Erythroblast (primary cell): ENCODE measurements around the gene PCDH15.
"Not testable (repeated sequence)": the region's sequence is repeated elsewhere in the genome, so short reads cannot be mapped to it uniquely, and the experiment has no call there.

Experiments
- DNase-seq, 2 experiments: peaks; one replicate each; lab custom pipeline; 2025; lab: John Stamatoyannopoulos, UW
- GATA1 ChIP-seq: IDR thresholded peaks from 2 replicates; pipeline ENCODE4 v1.6.1; 2011; ENCODE audit warnings: low read depth, mild to moderate bottlenecking, control low read depth, low read length, moderate library complexity
- POLR2A ChIP-seq: IDR thresholded peaks from 2 replicates; pipeline ENCODE4 v1.6.1; 2011; ENCODE audit warnings: mild to moderate bottlenecking, low read length

The PCDH15 gene

GRCh38 chr10:54554028-54554427, 247.0 kb downstream of the PCDH15 start:
- TF ChIP-seq POLR2A (no peak), GATA1 (no peak)

GRCh38 chr10:54550016-54550415, 251.0 kb downstream of the PCDH15 start:
- TF ChIP-seq POLR2A (no peak), GATA1 (no peak)
- DNase-seq = no peak

More at GRCh38 chr10:54554028-54554427, 247.0 kb downstream of the PCDH15 start:
- DNase-seq = no peak

DNA sequence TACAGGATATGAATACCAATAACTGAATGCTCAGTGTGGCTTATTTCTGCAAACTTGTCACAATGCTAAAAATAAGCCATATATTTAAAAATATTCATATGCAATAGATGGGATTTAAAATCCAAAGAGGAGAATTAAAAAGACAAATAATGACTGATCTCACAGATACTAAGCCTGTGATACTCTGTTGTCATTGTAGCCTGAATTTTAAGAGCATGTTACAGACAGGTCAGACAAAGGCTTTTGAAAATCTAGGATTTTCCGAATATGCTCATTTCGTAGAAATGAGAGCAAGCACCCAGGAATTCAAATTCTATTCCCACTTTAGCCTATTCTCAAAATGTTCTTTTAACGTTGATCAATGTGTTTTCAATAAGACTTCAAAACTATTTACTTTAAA, 269.7 kb downstream of the PCDH15 start:
- no peak for DNase-seq
- no peak for TF ChIP-seq GATA1
- TF ChIP-seq POLR2A = no peak

GRCh38 chr10:54530299-54530698, 270.7 kb downstream of the PCDH15 start:
- TF ChIP-seq POLR2A (no peak), GATA1 (no peak)
- DNase-seq = no peak

DNA sequence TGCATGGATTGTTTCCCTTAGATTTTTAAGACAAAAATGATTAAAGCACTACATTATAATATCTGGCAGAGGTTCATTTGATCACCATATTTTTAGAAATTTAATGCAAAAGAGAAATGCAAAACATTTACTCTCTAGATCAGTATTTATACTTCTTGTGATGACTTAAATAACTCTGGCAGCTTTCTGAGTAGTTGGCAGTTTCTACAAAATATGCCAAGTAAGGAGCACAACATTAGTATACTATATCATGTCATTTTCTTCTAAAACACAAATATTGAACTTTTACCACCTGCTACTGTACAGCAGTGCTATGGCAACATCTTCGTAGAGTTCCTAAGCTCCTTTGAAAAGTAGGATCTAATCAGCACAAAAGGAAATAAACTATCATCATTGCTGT, 275.2 kb downstream of the PCDH15 start:
- TF ChIP-seq POLR2A (no peak), GATA1 (no peak)
- no peak for DNase-seq

DNA sequence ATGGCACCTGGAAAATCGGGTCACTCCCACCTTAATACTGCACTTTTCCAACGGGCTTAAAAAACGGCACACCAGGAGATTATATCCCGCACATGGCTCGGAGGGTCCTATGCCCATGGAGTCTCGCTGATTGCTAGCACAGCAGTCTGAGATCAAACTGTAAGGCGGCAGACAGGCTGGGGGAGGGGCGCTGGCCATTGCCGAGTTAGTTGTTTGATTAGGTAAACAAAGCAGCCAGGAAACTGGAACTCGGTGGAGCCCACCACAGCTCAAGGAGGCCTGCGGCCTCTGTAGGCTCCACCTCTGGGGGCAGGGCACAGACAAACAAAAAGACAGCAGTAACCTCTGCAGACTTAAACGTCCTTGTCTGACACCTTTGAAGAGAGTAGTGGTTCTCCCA, 285.8 kb downstream of the PCDH15 start:
- DNase-seq = not testable (repeated sequence)

GRCh38 chr10:54503863-54504262, 297.2 kb downstream of the PCDH15 start:
- no peak for TF ChIP-seq GATA1
- TF ChIP-seq POLR2A = no peak
- DNase-seq = no peak

GRCh38 chr10:54501929-54502328, 299.1 kb downstream of the PCDH15 start:
- peak; percentile 10 to 45 for DNase-seq
- TF ChIP-seq GATA1 (no peak), POLR2A (no peak)

DNA sequence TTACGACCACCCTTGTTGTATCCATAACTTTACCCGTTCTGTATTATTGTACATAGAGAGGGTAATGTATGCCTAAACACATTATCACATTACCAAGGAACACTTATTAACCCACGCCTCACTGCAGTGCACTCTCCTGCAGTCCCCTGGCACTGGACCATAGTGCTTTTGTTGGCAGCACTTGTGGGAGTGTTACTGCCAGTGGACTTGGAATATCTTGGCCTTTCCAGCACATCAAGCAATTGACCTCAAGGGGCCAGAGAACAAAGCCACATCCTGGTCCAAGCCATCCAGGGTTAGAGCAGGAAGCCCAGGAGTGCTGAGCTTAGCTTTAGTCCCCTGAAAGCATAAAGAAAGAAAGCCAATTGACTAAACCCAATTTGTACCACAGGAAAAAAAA, 304.2 kb downstream of the PCDH15 start:
- DNase-seq = no peak
- no peak for TF ChIP-seq GATA1
- TF ChIP-seq POLR2A = no peak

DNA sequence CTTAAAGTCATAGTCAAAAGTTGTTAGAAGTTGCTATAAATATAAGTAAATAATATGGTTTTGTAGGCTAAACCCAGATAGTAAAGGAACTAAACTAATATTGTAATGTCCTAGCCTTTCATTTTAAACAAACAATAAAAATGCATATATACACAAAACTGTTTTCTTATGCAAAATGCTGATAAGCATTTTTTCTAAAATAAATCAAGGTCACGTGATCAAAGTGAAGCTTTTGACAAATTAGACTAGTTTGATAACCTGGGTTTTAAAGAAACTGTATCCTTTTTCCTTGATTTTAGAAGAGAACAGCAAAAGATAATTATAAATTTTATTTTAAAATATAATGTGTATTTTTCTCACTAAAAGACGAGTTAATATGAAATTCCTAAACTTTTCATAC, 313.3 kb downstream of the PCDH15 start:
- no peak for DNase-seq
- no peak for TF ChIP-seq POLR2A
- TF ChIP-seq GATA1 = no peak

- no peak for DNase-seq
Measured at GRCh38 chr10:54485971-54486370, 315.1 kb downstream of the PCDH15 start.

GRCh38 chr10:54484186-54484585, 316.8 kb downstream of the PCDH15 start:
- no peak for TF ChIP-seq GATA1
- no peak for TF ChIP-seq POLR2A
- DNase-seq = no peak

More at GRCh38 chr10:54485971-54486370, 315.1 kb downstream of the PCDH15 start:
- TF ChIP-seq GATA1 = no peak
- no peak for TF ChIP-seq POLR2A

GRCh38 chr10:54478601-54479000, 322.4 kb downstream of the PCDH15 start:
- no peak for DNase-seq
- no peak for TF ChIP-seq GATA1
- no peak for TF ChIP-seq POLR2A

DNA sequence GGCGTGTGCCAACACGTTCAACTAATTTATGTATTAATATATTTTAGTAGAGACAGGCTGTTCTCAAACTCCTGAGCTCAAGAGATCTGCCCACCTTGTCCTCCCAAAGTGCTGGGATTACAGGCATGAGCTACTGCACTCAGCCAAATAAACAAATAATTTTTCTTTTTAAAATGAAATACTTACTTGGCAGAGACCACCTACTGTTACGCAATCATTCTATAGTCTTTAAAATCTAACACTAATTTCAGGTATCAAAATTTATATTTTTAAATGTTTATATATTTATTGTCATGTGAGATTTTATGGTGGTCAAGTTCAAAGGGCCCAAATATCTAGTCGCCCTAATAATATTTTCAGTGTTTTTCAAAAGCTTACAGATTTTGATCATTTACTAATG, 323.3 kb downstream of the PCDH15 start:
- DNase-seq = no peak
- TF ChIP-seq POLR2A (no peak), GATA1 (no peak)

- TF ChIP-seq POLR2A (no peak), GATA1 (no peak)
- DNase-seq = no peak
Measured at GRCh38 chr10:54470324-54470631, 330.8 kb downstream of the PCDH15 start.
